GM23338 (cell line): ENCODE measurements around the gene NECTIN2. TPM values are rescaled to one million over a fixed set of nuclear protein-coding genes. Genes with fewer than 3 reads are reported as not detected.

Experiments
- ATAC-seq: fragments of 200-7000 bp; cut with Tn5 transposase; 3 replicates; pipeline ENCODE4 v1.9.1; 2020
- DNase-seq: peaks from one replicate; pipeline ENCODE4 v3.0.0-alpha.2; 2015; ENCODE audit warnings: low spot score
- H2AFZ ChIP-seq: fragments of 200-600 bp; sonication (generic); 2 replicates; pipeline ENCODE4 v1.8.0; 2016; ENCODE audit warnings: antibody characterized with exemption, mild to moderate bottlenecking, moderate library complexity
- H3F3A ChIP-seq: fragments of 200-600 bp; sonication (generic); replicated peaks from 2 replicates; pipeline ENCODE4 v1.8.0; 2017; ENCODE audit warnings: antibody characterized with exemption, mixed run types, low read depth
- H3K27ac ChIP-seq: fragments of 200-600 bp; sonication (generic); 2 replicates; pipeline ENCODE4 v1.6.1; 2016; ENCODE audit warnings: low read depth
- H3K27me3 ChIP-seq: fragments of 200-600 bp; sonication (generic); 2 replicates; pipeline ENCODE4 v1.8.0; 2016; ENCODE audit warnings: mild to moderate bottlenecking, mixed run types, moderate library complexity; ENCODE audit not compliant: insufficient read depth
- H3K36me3 ChIP-seq: fragments of 200-600 bp; sonication (generic); 2 replicates; pipeline ENCODE4 v1.8.0; 2016; ENCODE audit warnings: mild to moderate bottlenecking; ENCODE audit not compliant: insufficient read depth
- H3K4me1 ChIP-seq: fragments of 200-600 bp; sonication (generic); 2 replicates; pipeline ENCODE4 v1.8.0; 2016; ENCODE audit warnings: mild to moderate bottlenecking, moderate library complexity; ENCODE audit not compliant: insufficient read depth
- H3K4me2 ChIP-seq: fragments of 200-600 bp; sonication (generic); 2 replicates; pipeline ENCODE4 v1.7.1; 2017; ENCODE audit warnings: mixed run types
- H3K4me3 ChIP-seq: fragments of 200-600 bp; sonication (generic); 2 replicates; pipeline ENCODE4 v1.6.1; 2016; ENCODE audit warnings: mixed run types
- H3K79me2 ChIP-seq: fragments of 200-600 bp; sonication (generic); replicated peaks from 2 replicates; pipeline ENCODE4 v1.8.0; 2017; ENCODE audit warnings: mild to moderate bottlenecking; ENCODE audit not compliant: insufficient read depth
- H3K9me2 ChIP-seq: fragments of 200-600 bp; sonication (generic); 2 replicates; pipeline ENCODE4 v1.8.0; 2017; ENCODE audit not compliant: insufficient read depth
- H4K20me1 ChIP-seq: fragments of 200-600 bp; sonication (generic); replicated peaks from 2 replicates; pipeline ENCODE4 v1.8.0; 2017; ENCODE audit warnings: mild to moderate bottlenecking; ENCODE audit not compliant: insufficient read depth
- H3K27ac Mint-ChIP-seq: 2 replicates; pipeline ENCODE4 v1.8.0; 2020; ENCODE audit warnings: inconsistent platforms, mild to moderate bottlenecking, moderate library complexity, mixed read lengths
- H3K27me3 Mint-ChIP-seq: 3 replicates; pipeline ENCODE4 v1.8.0; 2022; ENCODE audit warnings: low read depth, mild to moderate bottlenecking, moderate library complexity, mixed read lengths, inconsistent platforms; ENCODE audit not compliant: insufficient read depth, poor library complexity
- H3K36me3 Mint-ChIP-seq: 3 replicates; pipeline ENCODE4 v1.8.0; 2021; ENCODE audit warnings: low read depth, mild to moderate bottlenecking, inconsistent platforms, moderate library complexity, mixed read lengths
- H3K4me1 Mint-ChIP-seq: 3 replicates; pipeline ENCODE4 v1.8.0; 2020; ENCODE audit warnings: mild to moderate bottlenecking, inconsistent platforms, mixed read lengths
- H3K4me3 Mint-ChIP-seq: 3 replicates; pipeline ENCODE4 v1.8.0; 2021; ENCODE audit warnings: moderate library complexity, mild to moderate bottlenecking, inconsistent platforms, mixed read lengths
- H3K9me3 Mint-ChIP-seq: 3 replicates; pipeline ENCODE4 v1.8.0; 2020; ENCODE audit warnings: moderate library complexity, mild to moderate bottlenecking, inconsistent platforms, mixed read lengths
- CREB1 ChIP-seq: fragments of 250-450 bp; sonication (Bioruptor Pico); IDR thresholded peaks from 2 replicates; pipeline ENCODE4 v1.5.0; 2020; ENCODE audit warnings: low read depth, mild to moderate bottlenecking, moderate library complexity
- EZH2 ChIP-seq: fragments of 200-600 bp; sonication (generic); IDR thresholded peaks from one replicate; pipeline ENCODE4 v1.8.0; 2017; ENCODE audit warnings: antibody characterized with exemption, mild to moderate bottlenecking, low read depth; ENCODE audit not compliant: unreplicated experiment
- EZH2phosphoT487 ChIP-seq: fragments of 200-600 bp; sonication (generic); IDR thresholded peaks from one replicate; pipeline ENCODE4 v1.8.1; 2018; ENCODE audit warnings: antibody characterized with exemption; ENCODE audit not compliant: unreplicated experiment
- JUNB ChIP-seq: IDR thresholded peaks from one replicate; pipeline ENCODE4 v1.6.1; 2016; ENCODE audit warnings: antibody characterized with exemption; ENCODE audit not compliant: unreplicated experiment
- NANOG ChIP-seq: IDR thresholded peaks from 2 replicates; pipeline ENCODE4 v1.6.1; 2016; ENCODE audit warnings: antibody characterized with exemption, borderline replicate concordance
- POLR2AphosphoS5 ChIP-seq: IDR thresholded peaks from 2 replicates; pipeline ENCODE4 v1.6.1; 2016; ENCODE audit warnings: antibody characterized with exemption, low read depth
- STAT1 ChIP-seq: IDR thresholded peaks from one replicate; pipeline ENCODE4 v1.6.1; 2016; ENCODE audit warnings: antibody characterized with exemption; ENCODE audit not compliant: unreplicated experiment
- ZNF114 ChIP-seq: fragments of 250-450 bp; sonication (Bioruptor Pico); IDR thresholded peaks from 2 replicates; pipeline ENCODE4 v1.5.0; 2020; ENCODE audit warnings: mild to moderate bottlenecking, moderate library complexity
- ZNF331 ChIP-seq: fragments of 250-450 bp; sonication (Bioruptor Pico); IDR thresholded peaks from 2 replicates; pipeline ENCODE4 v1.5.0; 2020; ENCODE audit warnings: low read depth, mild to moderate bottlenecking, moderate library complexity
- polyA plus RNA-seq: library from polyadenylated mRNA; unstranded; fragments of >200 nt; fragmentation: Nextera tagmentation; extraction: Ambion mirVana; gene quantifications from 2 replicates; pipeline ENCODE4 v1.2.1, GENCODE V29; 2016
- total RNA-seq: library from RNA; depleted of rRNA; stranded (reverse); fragments of >200 nt; shearing (Covaris generic); gene quantifications from 2 replicates; pipeline ENCODE4 v1.2.3, GENCODE V29; 2014
- TF ChIP-seq, protein P1 (sequence below), 2 experiments: fragments of 200-600 bp in 1 of 2; sonication (generic) in 1 of 2; conservative IDR thresholded peaks; 2 replicates each; pipeline versions ENCODE4 v1.5.1 to v1.6.1; 2016 to 2017; ENCODE audit warnings: antibody characterized with exemption in 2 of 2, low read depth in 2 of 2, mild to moderate bottlenecking in 2 of 2, moderate library complexity in 1 of 2
- TF ChIP-seq, protein P2 (sequence below): fragments of 250-450 bp; sonication (Bioruptor Pico); IDR thresholded peaks from 2 replicates; pipeline ENCODE4 v1.5.0; 2020; ENCODE audit warnings: mild to moderate bottlenecking, moderate library complexity
- TF ChIP-seq, protein P3 (sequence below): IDR thresholded peaks from 2 replicates; pipeline ENCODE4 v1.6.1; 2016; ENCODE audit warnings: antibody characterized with exemption
- TF ChIP-seq, protein P4 (sequence below): IDR thresholded peaks from one replicate; pipeline ENCODE4 v1.6.1; 2018; ENCODE audit warnings: antibody characterized with exemption; ENCODE audit not compliant: unreplicated experiment

NECTIN2 gene
- total and polyA plus RNA-seq, 2 experiments from 2014 or later, result 109 to 230 TPM

DNA sequence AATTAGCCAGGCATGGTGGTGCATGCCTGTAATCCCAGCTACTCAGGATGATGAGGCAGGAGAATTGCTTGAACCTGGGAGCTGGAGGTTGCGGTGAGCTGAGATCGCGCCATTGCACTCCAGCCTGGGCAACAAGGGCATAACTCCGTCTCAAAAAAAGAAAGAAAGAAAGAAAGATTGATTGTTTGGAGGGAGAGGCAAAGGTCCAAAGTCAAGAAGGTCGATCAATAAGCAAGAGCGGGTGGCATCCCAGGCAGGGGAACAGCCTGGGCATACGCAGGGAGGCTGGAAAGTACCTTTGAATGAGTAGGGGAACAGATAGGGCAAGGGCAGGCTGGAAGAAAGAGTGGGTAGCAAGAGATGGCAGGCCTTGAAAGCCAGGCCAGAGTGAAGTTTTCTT, 84.0 kb downstream of the NECTIN2 start:
- Histone ChIP-seq H3K4me1 (peaks cover 7% of the 10 kb centered on the region; the same call in 1 of the 2 replicates), H3K4me2 (no peak overlapping the region), H3K36me3 (no peaks in the 10 kb centered on the region), H3F3A (no peaks in the 10 kb centered on the region), H4K20me1 (no peaks in the 10 kb centered on the region), H3K9me2 (no peaks in the 10 kb centered on the region), H3K4me3 (no peak overlapping the region), H2AFZ (no peak overlapping the region), H3K27ac (no peak overlapping the region), H3K79me2 (no peaks in the 10 kb centered on the region), H3K27me3 (no peaks in the 10 kb centered on the region)
- Mint-ChIP-seq H3K36me3 (no peaks in the 10 kb centered on the region; the same call in 2 of the 3 replicates), H3K4me1 (peaks cover 16% of the 10 kb centered on the region), H3K27me3 (peaks cover 25% of the 10 kb centered on the region), H3K9me3 (no peaks in the 10 kb centered on the region), H3K27ac (no peak overlapping the region), H3K4me3 (no peak overlapping the region)
- ATAC-seq, result no peak
- no peak for TF ChIP-seq STAT1
- no peak for TF ChIP-seq EZH2
- no peak for TF ChIP-seq ZNF331
- no peak for TF ChIP-seq ZNF114 (CRISPR knock-in tag)
- TF ChIP-seq POLR2AphosphoS5, result no peak
- TF ChIP-seq, protein P1, sequence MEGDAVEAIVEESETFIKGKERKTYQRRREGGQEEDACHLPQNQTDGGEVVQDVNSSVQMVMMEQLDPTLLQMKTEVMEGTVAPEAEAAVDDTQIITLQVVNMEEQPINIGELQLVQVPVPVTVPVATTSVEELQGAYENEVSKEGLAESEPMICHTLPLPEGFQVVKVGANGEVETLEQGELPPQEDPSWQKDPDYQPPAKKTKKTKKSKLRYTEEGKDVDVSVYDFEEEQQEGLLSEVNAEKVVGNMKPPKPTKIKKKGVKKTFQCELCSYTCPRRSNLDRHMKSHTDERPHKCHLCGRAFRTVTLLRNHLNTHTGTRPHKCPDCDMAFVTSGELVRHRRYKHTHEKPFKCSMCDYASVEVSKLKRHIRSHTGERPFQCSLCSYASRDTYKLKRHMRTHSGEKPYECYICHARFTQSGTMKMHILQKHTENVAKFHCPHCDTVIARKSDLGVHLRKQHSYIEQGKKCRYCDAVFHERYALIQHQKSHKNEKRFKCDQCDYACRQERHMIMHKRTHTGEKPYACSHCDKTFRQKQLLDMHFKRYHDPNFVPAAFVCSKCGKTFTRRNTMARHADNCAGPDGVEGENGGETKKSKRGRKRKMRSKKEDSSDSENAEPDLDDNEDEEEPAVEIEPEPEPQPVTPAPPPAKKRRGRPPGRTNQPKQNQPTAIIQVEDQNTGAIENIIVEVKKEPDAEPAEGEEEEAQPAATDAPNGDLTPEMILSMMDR (conservative IDR thresholded peaks at IDR 0.05; ENCODE audit: low read depth in 2 of 2), result no peak
- TF ChIP-seq, protein P2, sequence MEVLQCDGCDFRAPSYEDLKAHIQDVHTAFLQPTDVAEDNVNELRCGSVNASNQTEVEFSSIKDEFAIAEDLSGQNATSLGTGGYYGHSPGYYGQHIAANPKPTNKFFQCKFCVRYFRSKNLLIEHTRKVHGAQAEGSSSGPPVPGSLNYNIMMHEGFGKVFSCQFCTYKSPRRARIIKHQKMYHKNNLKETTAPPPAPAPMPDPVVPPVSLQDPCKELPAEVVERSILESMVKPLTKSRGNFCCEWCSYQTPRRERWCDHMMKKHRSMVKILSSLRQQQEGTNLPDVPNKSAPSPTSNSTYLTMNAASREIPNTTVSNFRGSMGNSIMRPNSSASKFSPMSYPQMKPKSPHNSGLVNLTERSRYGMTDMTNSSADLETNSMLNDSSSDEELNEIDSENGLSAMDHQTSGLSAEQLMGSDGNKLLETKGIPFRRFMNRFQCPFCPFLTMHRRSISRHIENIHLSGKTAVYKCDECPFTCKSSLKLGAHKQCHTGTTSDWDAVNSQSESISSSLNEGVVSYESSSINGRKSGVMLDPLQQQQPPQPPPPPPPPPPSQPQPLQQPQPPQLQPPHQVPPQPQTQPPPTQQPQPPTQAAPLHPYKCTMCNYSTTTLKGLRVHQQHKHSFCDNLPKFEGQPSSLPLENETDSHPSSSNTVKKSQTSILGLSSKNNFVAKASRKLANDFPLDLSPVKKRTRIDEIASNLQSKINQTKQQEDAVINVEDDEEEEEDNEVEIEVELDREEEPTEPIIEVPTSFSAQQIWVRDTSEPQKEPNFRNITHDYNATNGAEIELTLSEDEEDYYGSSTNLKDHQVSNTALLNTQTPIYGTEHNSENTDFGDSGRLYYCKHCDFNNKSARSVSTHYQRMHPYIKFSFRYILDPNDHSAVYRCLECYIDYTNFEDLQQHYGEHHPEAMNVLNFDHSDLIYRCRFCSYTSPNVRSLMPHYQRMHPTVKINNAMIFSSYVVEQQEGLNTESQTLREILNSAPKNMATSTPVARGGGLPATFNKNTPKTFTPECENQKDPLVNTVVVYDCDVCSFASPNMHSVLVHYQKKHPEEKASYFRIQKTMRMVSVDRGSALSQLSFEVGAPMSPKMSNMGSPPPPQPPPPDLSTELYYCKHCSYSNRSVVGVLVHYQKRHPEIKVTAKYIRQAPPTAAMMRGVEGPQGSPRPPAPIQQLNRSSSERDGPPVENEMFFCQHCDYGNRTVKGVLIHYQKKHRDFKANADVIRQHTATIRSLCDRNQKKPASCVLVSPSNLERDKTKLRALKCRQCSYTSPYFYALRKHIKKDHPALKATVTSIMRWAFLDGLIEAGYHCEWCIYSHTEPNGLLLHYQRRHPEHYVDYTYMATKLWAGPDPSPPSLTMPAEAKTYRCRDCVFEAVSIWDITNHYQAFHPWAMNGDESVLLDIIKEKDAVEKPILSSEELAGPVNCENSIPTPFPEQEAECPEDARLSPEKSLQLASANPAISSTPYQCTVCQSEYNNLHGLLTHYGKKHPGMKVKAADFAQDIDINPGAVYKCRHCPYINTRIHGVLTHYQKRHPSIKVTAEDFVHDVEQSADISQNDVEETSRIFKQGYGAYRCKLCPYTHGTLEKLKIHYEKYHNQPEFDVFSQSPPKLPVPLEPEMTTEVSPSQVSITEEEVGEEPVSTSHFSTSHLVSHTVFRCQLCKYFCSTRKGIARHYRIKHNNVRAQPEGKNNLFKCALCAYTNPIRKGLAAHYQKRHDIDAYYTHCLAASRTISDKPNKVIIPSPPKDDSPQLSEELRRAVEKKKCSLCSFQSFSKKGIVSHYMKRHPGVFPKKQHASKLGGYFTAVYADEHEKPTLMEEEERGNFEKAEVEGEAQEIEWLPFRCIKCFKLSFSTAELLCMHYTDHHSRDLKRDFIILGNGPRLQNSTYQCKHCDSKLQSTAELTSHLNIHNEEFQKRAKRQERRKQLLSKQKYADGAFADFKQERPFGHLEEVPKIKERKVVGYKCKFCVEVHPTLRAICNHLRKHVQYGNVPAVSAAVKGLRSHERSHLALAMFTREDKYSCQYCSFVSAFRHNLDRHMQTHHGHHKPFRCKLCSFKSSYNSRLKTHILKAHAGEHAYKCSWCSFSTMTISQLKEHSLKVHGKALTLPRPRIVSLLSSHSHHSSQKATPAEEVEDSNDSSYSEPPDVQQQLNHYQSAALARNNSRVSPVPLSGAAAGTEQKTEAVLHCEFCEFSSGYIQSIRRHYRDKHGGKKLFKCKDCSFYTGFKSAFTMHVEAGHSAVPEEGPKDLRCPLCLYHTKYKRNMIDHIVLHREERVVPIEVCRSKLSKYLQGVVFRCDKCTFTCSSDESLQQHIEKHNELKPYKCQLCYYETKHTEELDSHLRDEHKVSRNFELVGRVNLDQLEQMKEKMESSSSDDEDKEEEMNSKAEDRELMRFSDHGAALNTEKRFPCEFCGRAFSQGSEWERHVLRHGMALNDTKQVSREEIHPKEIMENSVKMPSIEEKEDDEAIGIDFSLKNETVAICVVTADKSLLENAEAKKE (CRISPR knock-in tag), result no peak
- TF ChIP-seq EZH2phosphoT487, result no peak
- TF ChIP-seq, protein P3, sequence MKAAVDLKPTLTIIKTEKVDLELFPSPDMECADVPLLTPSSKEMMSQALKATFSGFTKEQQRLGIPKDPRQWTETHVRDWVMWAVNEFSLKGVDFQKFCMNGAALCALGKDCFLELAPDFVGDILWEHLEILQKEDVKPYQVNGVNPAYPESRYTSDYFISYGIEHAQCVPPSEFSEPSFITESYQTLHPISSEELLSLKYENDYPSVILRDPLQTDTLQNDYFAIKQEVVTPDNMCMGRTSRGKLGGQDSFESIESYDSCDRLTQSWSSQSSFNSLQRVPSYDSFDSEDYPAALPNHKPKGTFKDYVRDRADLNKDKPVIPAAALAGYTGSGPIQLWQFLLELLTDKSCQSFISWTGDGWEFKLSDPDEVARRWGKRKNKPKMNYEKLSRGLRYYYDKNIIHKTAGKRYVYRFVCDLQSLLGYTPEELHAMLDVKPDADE, result no peak
- no peak for TF ChIP-seq CREB1
- no peak for TF ChIP-seq NANOG
- TF ChIP-seq JUNB, result no peak
- TF ChIP-seq, protein P4, sequence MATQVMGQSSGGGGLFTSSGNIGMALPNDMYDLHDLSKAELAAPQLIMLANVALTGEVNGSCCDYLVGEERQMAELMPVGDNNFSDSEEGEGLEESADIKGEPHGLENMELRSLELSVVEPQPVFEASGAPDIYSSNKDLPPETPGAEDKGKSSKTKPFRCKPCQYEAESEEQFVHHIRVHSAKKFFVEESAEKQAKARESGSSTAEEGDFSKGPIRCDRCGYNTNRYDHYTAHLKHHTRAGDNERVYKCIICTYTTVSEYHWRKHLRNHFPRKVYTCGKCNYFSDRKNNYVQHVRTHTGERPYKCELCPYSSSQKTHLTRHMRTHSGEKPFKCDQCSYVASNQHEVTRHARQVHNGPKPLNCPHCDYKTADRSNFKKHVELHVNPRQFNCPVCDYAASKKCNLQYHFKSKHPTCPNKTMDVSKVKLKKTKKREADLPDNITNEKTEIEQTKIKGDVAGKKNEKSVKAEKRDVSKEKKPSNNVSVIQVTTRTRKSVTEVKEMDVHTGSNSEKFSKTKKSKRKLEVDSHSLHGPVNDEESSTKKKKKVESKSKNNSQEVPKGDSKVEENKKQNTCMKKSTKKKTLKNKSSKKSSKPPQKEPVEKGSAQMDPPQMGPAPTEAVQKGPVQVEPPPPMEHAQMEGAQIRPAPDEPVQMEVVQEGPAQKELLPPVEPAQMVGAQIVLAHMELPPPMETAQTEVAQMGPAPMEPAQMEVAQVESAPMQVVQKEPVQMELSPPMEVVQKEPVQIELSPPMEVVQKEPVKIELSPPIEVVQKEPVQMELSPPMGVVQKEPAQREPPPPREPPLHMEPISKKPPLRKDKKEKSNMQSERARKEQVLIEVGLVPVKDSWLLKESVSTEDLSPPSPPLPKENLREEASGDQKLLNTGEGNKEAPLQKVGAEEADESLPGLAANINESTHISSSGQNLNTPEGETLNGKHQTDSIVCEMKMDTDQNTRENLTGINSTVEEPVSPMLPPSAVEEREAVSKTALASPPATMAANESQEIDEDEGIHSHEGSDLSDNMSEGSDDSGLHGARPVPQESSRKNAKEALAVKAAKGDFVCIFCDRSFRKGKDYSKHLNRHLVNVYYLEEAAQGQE, result no peak
- DNase-seq, result no peak
